Hippocampal formation (tissue), 2 donors: ENCODE measurements around the gene ZNF654.
"Not testable (repeated sequence)": the region's sequence is repeated elsewhere in the genome, so short reads cannot be mapped to it uniquely, and the experiment has no call there.

ENCODE experiments used
- DNase-seq, 2 donors: peaks; one replicate each; lab custom pipeline; 2025; lab: John Stamatoyannopoulos, UW

ZNF654 gene

GRCh38 chr3:88059380-88060170, 520 bp downstream of the ZNF654 start:
- DNase-seq: peak in 1 of 2 donors; percentile 71

- no peak for DNase-seq
These were observed 2.7 kb downstream of the ZNF654 start for GRCh38 chr3:88061746-88062145.

- DNase-seq: no peak
These were observed 16.0 kb downstream of the ZNF654 start for GRCh38 chr3:88075072-88075471.

GRCh38 chr3:88075497-88075896, 16.4 kb downstream of the ZNF654 start:
- no peak for DNase-seq

- no peak for DNase-seq
These were observed 17.7 kb downstream of the ZNF654 start for GRCh38 chr3:88076712-88077111.

GRCh38 chr3:88078932-88079331, 19.9 kb downstream of the ZNF654 start:
- no peak for DNase-seq

- DNase-seq: no peak
These were observed 23.8 kb downstream of the ZNF654 start for GRCh38 chr3:88082854-88083253.

- DNase-seq: no peak
These were observed 25.0 kb downstream of the ZNF654 start for GRCh38 chr3:88084097-88084501.

GRCh38 chr3:88090681-88091080, 31.6 kb downstream of the ZNF654 start:
- DNase-seq: no peak

- DNase-seq: no peak
These were observed 33.2 kb downstream of the ZNF654 start for GRCh38 chr3:88092270-88092669.

- no peak for DNase-seq
These were observed 34.2 kb downstream of the ZNF654 start for GRCh38 chr3:88093266-88093665.

- DNase-seq: no peak
These were observed 42.1 kb downstream of the ZNF654 start for GRCh38 chr3:88101142-88101541.

- DNase-seq: no peak
These were observed 46.3 kb downstream of the ZNF654 start for GRCh38 chr3:88105325-88105724.

- no peak for DNase-seq
These were observed 53.2 kb downstream of the ZNF654 start for GRCh38 chr3:88112289-88112688.

- DNase-seq: peak; percentile 7 to 61
These were observed 54.5 kb downstream of the ZNF654 start for GRCh38 chr3:88113311-88114162.

- DNase-seq: no peak
These were observed 56.0 kb downstream of the ZNF654 start for GRCh38 chr3:88114878-88115549.

GRCh38 chr3:88117683-88118082, 58.6 kb downstream of the ZNF654 start:
- DNase-seq: no peak

GRCh38 chr3:88118603-88119002, 59.5 kb downstream of the ZNF654 start:
- not testable (repeated sequence) for DNase-seq

GRCh38 chr3:88123526-88123925, 64.5 kb downstream of the ZNF654 start:
- DNase-seq: no peak

GRCh38 chr3:88131695-88132094, 72.6 kb downstream of the ZNF654 start:
- DNase-seq: no peak

GRCh38 chr3:88132894-88133293, 73.8 kb downstream of the ZNF654 start:
- no peak for DNase-seq

- no peak for DNase-seq
These were observed 74.7 kb downstream of the ZNF654 start for GRCh38 chr3:88133711-88134263.
